Brain microvascular endothelial cell (primary cell): ENCODE data around the gene MEF2C.

Source experiments
- DNase-seq: peaks from one replicate; pipeline ENCODE4 v3.0.0-alpha.2; 2020
- H3K27ac ChIP-seq: fragments of 250-450 bp; sonication (Bioruptor Pico); 2 replicates; pipeline ENCODE4 v1.5.1; 2020; ENCODE audit warnings: mild to moderate bottlenecking, moderate library complexity
- H3K27me3 ChIP-seq: fragments of 250-450 bp; sonication (Bioruptor Pico); replicated peaks from 2 replicates; pipeline ENCODE4 v1.5.1; 2020; ENCODE audit warnings: mild to moderate bottlenecking
- H3K36me3 ChIP-seq: fragments of 250-450 bp; sonication (Bioruptor Pico); replicated peaks from 2 replicates; pipeline ENCODE4 v1.5.1; 2020; ENCODE audit warnings: mild to moderate bottlenecking
- H3K4me3 ChIP-seq: 2 replicates; pipeline ENCODE4 v1.5.1; 2011; ENCODE audit warnings: low read depth, mild to moderate bottlenecking, control low read depth, low read length, moderate library complexity
- CTCF ChIP-seq: IDR thresholded peaks from 2 replicates; pipeline ENCODE4 v1.5.1; 2011; ENCODE audit warnings: low read depth, mild to moderate bottlenecking, moderate library complexity, low read length, control low read depth, inconsistent platforms; ENCODE audit errors: missing control alignments
- in situ Hi-C: cut with HindIII; loops from 2 replicates; pipeline ENCODE4 v1.10.0; 2017; ENCODE audit warnings: low sequenced_read_pairs, low pct_ligation_motif_present

Gene MEF2C

DNA sequence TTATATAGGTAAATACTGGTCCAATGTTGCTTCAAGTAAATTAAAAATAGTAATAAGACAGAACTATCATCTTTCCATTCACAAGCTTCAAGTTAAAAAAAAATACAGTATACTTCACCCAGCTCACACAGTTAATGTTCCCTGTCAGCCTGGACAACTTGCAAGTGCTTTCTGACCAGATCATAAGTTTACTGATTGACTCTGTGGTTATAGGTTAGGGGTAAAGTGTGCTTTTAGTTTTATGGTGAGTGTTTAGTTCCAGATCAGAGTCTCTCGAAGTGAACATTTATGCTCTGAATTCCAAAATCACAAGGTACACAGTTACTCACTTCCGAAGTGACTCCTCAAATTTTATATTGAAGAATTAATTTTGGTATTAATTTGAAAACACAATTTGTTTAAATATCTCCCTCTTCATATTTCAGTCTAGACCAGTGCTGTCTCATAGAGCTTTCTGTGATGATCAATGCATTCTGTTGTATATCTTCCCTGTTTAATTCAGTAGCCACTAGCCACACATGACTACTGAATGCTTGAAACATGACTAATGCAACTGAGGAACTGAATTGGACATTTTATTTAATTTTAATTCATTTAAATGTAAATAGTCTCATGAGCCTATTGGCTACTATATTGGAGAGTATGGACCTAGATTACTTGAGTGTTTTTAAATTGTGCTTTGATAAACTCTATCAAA lies 90.7 kb downstream of the MEF2C start:
- in situ Hi-C loops: no loop called here

DNA sequence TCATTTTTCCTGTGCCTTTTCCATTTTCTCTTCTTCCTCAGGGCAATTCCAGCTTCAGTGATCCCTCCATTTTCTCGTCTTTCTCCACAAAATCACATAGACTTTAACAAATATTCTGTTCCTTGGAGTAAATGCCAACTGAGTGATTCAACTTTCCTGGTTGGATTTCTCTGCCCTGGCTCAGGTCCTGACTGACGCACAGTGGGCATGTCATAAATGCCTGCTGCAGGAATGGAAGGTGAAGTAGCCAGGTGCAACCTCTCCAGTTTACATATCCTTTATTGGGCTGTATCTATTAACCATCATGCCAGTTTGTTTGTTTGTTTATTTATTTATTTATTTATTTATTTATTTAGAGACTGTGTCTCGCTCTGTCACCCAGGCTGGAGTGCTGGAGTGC lies 95.1 kb downstream of the MEF2C start:
- no peaks in the 10 kb centered on the region for H3K36me3 ChIP-seq

More for the DNA sequence above, 90.7 kb downstream of the MEF2C start:
- Histone ChIP-seq H3K36me3 (no peaks in the 10 kb centered on the region), H3K27me3 (no peaks in the 10 kb centered on the region), H3K4me3 (no peak overlapping the region), H3K27ac (peak overlapping the region; percentile 5)
- no peak for TF ChIP-seq CTCF
- peak; percentile 35 for DNase-seq

DNA sequence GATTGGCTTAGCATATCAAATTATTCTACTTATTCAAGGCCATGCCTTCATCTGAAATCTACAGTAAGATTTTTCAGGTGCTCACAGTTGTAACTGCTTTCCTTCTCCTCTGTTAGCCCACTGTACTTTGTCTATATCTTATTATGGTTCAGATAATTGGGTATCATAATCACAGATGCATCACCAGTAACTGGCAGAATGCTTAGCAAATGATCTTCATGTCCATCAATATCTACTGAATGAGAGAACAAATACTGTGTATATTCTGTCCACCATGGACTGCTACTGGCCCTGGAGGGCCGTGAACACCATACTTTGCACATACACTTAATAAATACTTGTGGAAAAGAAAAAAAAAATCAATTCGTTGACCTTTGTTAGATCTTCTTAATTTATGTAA lies 96.2 kb downstream of the MEF2C start:
- in situ Hi-C loops: no loop called here
- H3K27ac ChIP-seq: peak overlapping the region; percentile 95
- no peak for DNase-seq

More for the DNA sequence above, 95.1 kb downstream of the MEF2C start:
- DNase-seq: peak; percentile 41
- in situ Hi-C loops: no loop called here
- Histone ChIP-seq H3K4me3 (no peak overlapping the region), H3K27me3 (no peaks in the 10 kb centered on the region), H3K27ac (no peak overlapping the region)
- no peak for TF ChIP-seq CTCF

GRCh38 chr5:88785746-88786565 lies 97.0 kb downstream of the MEF2C start:
- Histone ChIP-seq H3K27ac (peak overlapping the region; percentile 95), H3K27me3 (no peaks in the 10 kb centered on the region), H3K36me3 (no peaks in the 10 kb centered on the region), H3K4me3 (peak overlapping the region; percentile 24)
- no peak for TF ChIP-seq CTCF
- in situ Hi-C loops: no loop called here
- DNase-seq: peak; percentile 93

More for the DNA sequence above, 96.2 kb downstream of the MEF2C start:
- no peaks in the 10 kb centered on the region for H3K36me3 ChIP-seq
- TF ChIP-seq CTCF: no peak
- no peak overlapping the region for H3K4me3 ChIP-seq
- H3K27me3 ChIP-seq: no peaks in the 10 kb centered on the region

GRCh38 chr5:88782571-88782970 lies 100.4 kb downstream of the MEF2C start:
- in situ Hi-C loops: no loop called here
- no peaks in the 10 kb centered on the region for H3K27me3 ChIP-seq
- no peak overlapping the region for H3K4me3 ChIP-seq
- no peak for DNase-seq
- H3K36me3 ChIP-seq: no peaks in the 10 kb centered on the region
- no peak for TF ChIP-seq CTCF
- no peak overlapping the region for H3K27ac ChIP-seq
